GM06990 (cell line): ENCODE data around the gene NODAL.

Source experiments
- DNase-seq: peaks from one replicate; pipeline ENCODE4 v3.0.0-alpha.2; 2011; ENCODE audit not compliant: insufficient read length; ENCODE audit errors: extremely low read depth
- H3K27me3 ChIP-seq: replicated peaks from 2 replicates; pipeline ENCODE4 v1.6.0; 2011; ENCODE audit warnings: low read length; ENCODE audit not compliant: control insufficient read depth, insufficient read depth
- H3K36me3 ChIP-seq: 2 replicates; pipeline ENCODE4 v1.5.1; 2011; ENCODE audit warnings: low read length; ENCODE audit not compliant: control insufficient read depth, insufficient read depth
- H3K4me3 ChIP-seq: replicated peaks from 2 replicates; pipeline ENCODE4 v1.5.1; 2011; ENCODE audit warnings: low read depth, mild to moderate bottlenecking, control low read depth, low read length
- CTCF ChIP-seq: IDR thresholded peaks from 2 replicates; pipeline ENCODE4 v1.5.1; 2011; ENCODE audit warnings: low read length, control low read depth, mild to moderate bottlenecking, inconsistent platforms; ENCODE audit not compliant: insufficient read depth, poor library complexity, severe bottlenecking

NODAL gene

GRCh38 chr10:70481831-70482530 is 40.5 kb upstream of the NODAL start:
- DNase-seq = no peak
- Histone ChIP-seq H3K36me3 (no peaks in the 10 kb centered on the region), H3K4me3 (no peak overlapping the region), H3K27me3 (no peaks in the 10 kb centered on the region)
- TF ChIP-seq CTCF = no peak

GRCh38 chr10:70481105-70481504 is 39.6 kb upstream of the NODAL start:
- DNase-seq = no peak
- no peak for TF ChIP-seq CTCF
- Histone ChIP-seq H3K4me3 (no peak overlapping the region), H3K36me3 (no peaks in the 10 kb centered on the region), H3K27me3 (no peaks in the 10 kb centered on the region)

- DNase-seq = peak; percentile 61
- Histone ChIP-seq H3K36me3 (no peaks in the 10 kb centered on the region), H3K27me3 (no peaks in the 10 kb centered on the region), H3K4me3 (no peak overlapping the region; the same call in 1 of the 2 replicates)
- TF ChIP-seq CTCF = no peak
Measured at GRCh38 chr10:70480239-70480861, 38.9 kb upstream of the NODAL start.

GRCh38 chr10:70479626-70480238 is 38.3 kb upstream of the NODAL start:
- Histone ChIP-seq H3K4me3 (no peak overlapping the region; the same call in 1 of the 2 replicates), H3K36me3 (no peaks in the 10 kb centered on the region), H3K27me3 (no peaks in the 10 kb centered on the region)
- DNase-seq = no peak
- TF ChIP-seq CTCF = no peak

GRCh38 chr10:70479165-70479581 is 37.7 kb upstream of the NODAL start:
- H3K4me3 ChIP-seq = peak overlapping the region; percentile 53

More at GRCh38 chr10:70479165-70479581, 37.7 kb upstream of the NODAL start:
- TF ChIP-seq CTCF = no peak
- H3K36me3 ChIP-seq = no peaks in the 10 kb centered on the region
- no peak for DNase-seq
- H3K27me3 ChIP-seq = no peaks in the 10 kb centered on the region
